ENCODE measurements around the gene PCIF1. TPM values are rescaled to one million over a fixed set of nuclear protein-coding genes. Genes with fewer than 3 reads are reported as not detected.

The PCIF1 gene
- polyA plus RNA-seq, 3 donors: 41.0 to 54.9 (median 50.4) TPM

GRCh38 chr20:45948261-45948733 is 13.8 kb downstream of the PCIF1 start:
- H3K9ac ChIP-seq (ENCODE audit: insufficient read depth, low read length, poor library complexity, severe bottlenecking): no peak overlapping the region
- H3K27ac Mint-ChIP-seq: peak overlapping the region; percentile 35 to 98 (median 63)

GRCh38 chr20:45948742-45949541 is 14.5 kb downstream of the PCIF1 start:
- H3K4me3 Mint-ChIP-seq: no peak overlapping the region

More at GRCh38 chr20:45948261-45948733, 13.8 kb downstream of the PCIF1 start:
- no peaks in the 10 kb centered on the region for H3K79me2 ChIP-seq (ENCODE audit: insufficient read depth, low read length)
- no peaks in the 10 kb centered on the region for H3K9me3 Mint-ChIP-seq
- intact Hi-C loops (cut with micrococcal nuclease): no loop called here
- no peak overlapping the region for H2AFZ ChIP-seq (ENCODE audit: insufficient read depth, low read depth, low read length, poor library complexity, severe bottlenecking)
- no peak for TF ChIP-seq CTCF (IDR thresholded peaks at IDR 0.05)
- no peaks in the 10 kb centered on the region for H3K27me3 Mint-ChIP-seq (ENCODE audit: low read depth in 3 of 3)
- H3K4me1 ChIP-seq (ENCODE audit: control insufficient read depth in 1 of 2, insufficient read depth in 2 of 2, low read length in 2 of 2): peaks cover 40 to 48% of the 10 kb centered on the region in 2 donors
- no peak overlapping the region for H3K4me3 ChIP-seq (replicated peaks in 1 of 3; ENCODE audit: low read depth in 2 of 3, low read length in 3 of 3)
- no peaks in the 10 kb centered on the region for H3K9me3 ChIP-seq (replicated peaks in 1 of 2; ENCODE audit: control insufficient read depth in 1 of 2, insufficient read depth in 1 of 2, low read length in 2 of 2)
- H3K4me2 ChIP-seq (replicated peaks; ENCODE audit: extremely low read depth, low read length, poor library complexity, severe bottlenecking): no peak overlapping the region
- WGBS (ENCODE audit: insufficient coverage): 78% methylated on average over 7 of the region's 7 CpGs
- peaks cover 78 to 100% of the 10 kb centered on the region in 2 donors for H3K36me3 ChIP-seq (replicated peaks in 1 of 2; ENCODE audit: control insufficient read depth in 1 of 2, insufficient read depth in 2 of 2, low read length in 2 of 2)
- peaks cover 88 to 95% of the 10 kb centered on the region in 2 donors for H3K36me3 Mint-ChIP-seq
- peaks cover 53% of the 10 kb centered on the region for H4K20me1 ChIP-seq (ENCODE audit: insufficient read depth, low read length)
- peak overlapping the region; percentile 75 to 92 for H3K27ac ChIP-seq (ENCODE audit: low read depth in 1 of 2, low read length in 2 of 2)
- DNase-seq: peak in 1 of 3 donors; percentile 5
- H3K27me3 ChIP-seq (ENCODE audit: control insufficient read depth in 2 of 2, insufficient read depth in 2 of 2, low read length in 2 of 2): no peaks in the 10 kb centered on the region
- H3K4me1 Mint-ChIP-seq: peaks cover 36% of the 10 kb centered on the region
- H3K4me3 Mint-ChIP-seq: no peak overlapping the region

More at GRCh38 chr20:45948742-45949541, 14.5 kb downstream of the PCIF1 start:
- intact Hi-C loops (cut with micrococcal nuclease): no loop called here
- Histone ChIP-seq H3K9me3 (replicated peaks in 1 of 2; ENCODE audit: control insufficient read depth in 1 of 2, insufficient read depth in 1 of 2, low read length in 2 of 2) (no peaks in the 10 kb centered on the region), H3K4me2 (replicated peaks; ENCODE audit: extremely low read depth, low read length, poor library complexity, severe bottlenecking) (no peak overlapping the region), H3K27me3 (ENCODE audit: control insufficient read depth in 2 of 2, insufficient read depth in 2 of 2, low read length in 2 of 2) (no peaks in the 10 kb centered on the region), H2AFZ (ENCODE audit: insufficient read depth, low read depth, low read length, poor library complexity, severe bottlenecking) (no peak overlapping the region), H3K27ac (ENCODE audit: low read depth in 1 of 2, low read length in 2 of 2) (peak overlapping the region in 1 of 2 donors; percentile 75), H3K4me3 (replicated peaks in 1 of 3; ENCODE audit: low read depth in 2 of 3, low read length in 3 of 3) (no peak overlapping the region), H3K36me3 (replicated peaks in 1 of 2; ENCODE audit: control insufficient read depth in 1 of 2, insufficient read depth in 2 of 2, low read length in 2 of 2) (peaks cover 79 to 100% of the 10 kb centered on the region in 2 donors), H3K9ac (ENCODE audit: insufficient read depth, low read length, poor library complexity, severe bottlenecking) (no peak overlapping the region), H4K20me1 (ENCODE audit: insufficient read depth, low read length) (peaks cover 53% of the 10 kb centered on the region), H3K4me1 (ENCODE audit: control insufficient read depth in 1 of 2, insufficient read depth in 2 of 2, low read length in 2 of 2) (peaks cover 34 to 41% of the 10 kb centered on the region in 2 donors), H3K79me2 (ENCODE audit: insufficient read depth, low read length) (no peaks in the 10 kb centered on the region)
- H3K9me3 Mint-ChIP-seq: no peaks in the 10 kb centered on the region
- peak in 1 of 3 donors; percentile 9 for DNase-seq
- WGBS (ENCODE audit: insufficient coverage): 91% methylated on average over 6 of the region's 10 CpGs
- no peak for TF ChIP-seq CTCF (IDR thresholded peaks at IDR 0.05)
- peak overlapping the region in 5 of 7 donors; percentile 13 to 82 (median 57) for H3K27ac Mint-ChIP-seq
- H3K36me3 Mint-ChIP-seq: peaks cover 88 to 95% of the 10 kb centered on the region in 2 donors
- peaks cover 30% of the 10 kb centered on the region for H3K4me1 Mint-ChIP-seq
- H3K27me3 Mint-ChIP-seq (ENCODE audit: low read depth in 3 of 3): no peaks in the 10 kb centered on the region

Measured in CD14-positive monocyte (primary cell).